K562 (cell line): Measurements from ENCODE around the gene NRG2. TPM values are rescaled to one million over a fixed set of nuclear protein-coding genes. Genes with fewer than 3 reads are reported as not detected.

Source experiments
- ATAC-seq: fragments of 200-7000 bp; cut with Tn5 transposase; 3 replicates; pipeline ENCODE4 v1.9.1; 2020; ENCODE audit warnings: moderate library complexity
- BruUV-seq: library from RNA; stranded (reverse); fragments of 400-500 nt; replicated peaks from 2 replicates; lab custom pipeline; 2021; lab: Mats Ljungman, UMichigan
- CTCF ChIA-PET: fragments of 300-600 bp; formaldehyde crosslinking; extraction: SDS; loops from one replicate; lab custom pipeline; 2021; ENCODE audit warnings: low intra/inter-chr PET ratio; lab: Yijun Ruan, JAX
- POLR2A ChIA-PET: fragments of 300-600, 350-650 bp; sonication (Branson Sonifier 250); formaldehyde crosslinking; extraction: SDS; loops from one replicate; lab custom pipeline; 2021; ENCODE audit warnings: antibody characterized with exemption, inconsistent platforms; lab: Yijun Ruan, JAX
- DNase-seq, 4 experiments: peaks; one replicate each; pipeline versions ENCODE4 v3.0.0 to v3.0.0-alpha.2; 2011 to 2018; ENCODE audit warnings: low spot score in 3 of 4, mixed read lengths in 3 of 4; ENCODE audit errors: extremely low read depth in 1 of 4
- FAIRE-seq: peaks from 2 replicates; lab custom pipeline; 2011; peaks lifted over from hg19 to GRCh38; lab: Jason Lieb, UNC
- H2AFZ ChIP-seq: 2 replicates; pipeline ENCODE4 v1.6.0; 2011; ENCODE audit warnings: low read depth, low read length, control low read depth, inconsistent platforms
- H3K27ac ChIP-seq: fragments of 200-600 bp; 3 replicates; pipeline ENCODE4 v1.8.0; 2011; ENCODE audit warnings: low read depth, mild to moderate bottlenecking, control low read depth, inconsistent platforms, low read length, moderate library complexity, mixed read lengths; ENCODE audit errors: extremely low read depth
- H3K27me3 ChIP-seq, 2 experiments: fragments of 300-600 bp in 1 of 2; 2 replicates in 1 of 2; 3 replicates in 1 of 2; pipeline versions ENCODE4 v1.6.0 to v1.8.0; 2011; ENCODE audit warnings: inconsistent platforms in 2 of 2, low read length in 2 of 2, mild to moderate bottlenecking in 1 of 2, mixed read lengths in 1 of 2, moderate library complexity in 1 of 2; ENCODE audit not compliant: control insufficient read depth in 2 of 2, insufficient read depth in 2 of 2
- H3K36me3 ChIP-seq: fragments of 300-600 bp; 3 replicates; pipeline ENCODE4 v1.8.0; 2011; ENCODE audit warnings: mild to moderate bottlenecking, low read length, inconsistent platforms; ENCODE audit not compliant: control insufficient read depth, insufficient read depth
- H3K4me1 ChIP-seq, 2 experiments: fragments of 200-600 bp in 1 of 2; replicated peaks in 1 of 2; 2 replicates in 1 of 2; 3 replicates in 1 of 2; pipeline versions ENCODE4 v1.5.1 to v1.8.0; 2011; ENCODE audit warnings: inconsistent platforms in 2 of 2, low read length in 2 of 2, mild to moderate bottlenecking in 1 of 2, mixed read lengths in 1 of 2, moderate library complexity in 1 of 2; ENCODE audit not compliant: control insufficient read depth in 2 of 2, insufficient read depth in 2 of 2
- H3K4me2 ChIP-seq: 2 replicates; pipeline ENCODE4 v1.6.1; 2011; ENCODE audit warnings: low read length, control low read depth, inconsistent platforms, mixed read lengths; ENCODE audit not compliant: insufficient read depth
- H3K4me3 ChIP-seq: fragments of 200-600 bp; sonication (generic), shearing (Covaris generic); 2 replicates; pipeline ENCODE4 v1.5.1; 2016; ENCODE audit warnings: control low read depth, inconsistent platforms
- H3K79me2 ChIP-seq: fragments of 200-600 bp; 3 replicates; pipeline ENCODE4 v1.8.0; 2011; ENCODE audit warnings: low read length, inconsistent platforms; ENCODE audit not compliant: control insufficient read depth, insufficient read depth
- H3K9ac ChIP-seq, 2 experiments: 2 replicates each; pipeline versions ENCODE4 v1.6.0 to v1.6.1; 2011; ENCODE audit warnings: low read depth in 2 of 2, low read length in 2 of 2, control low read depth in 1 of 2, inconsistent platforms in 1 of 2, mild to moderate bottlenecking in 1 of 2, mixed read lengths in 1 of 2; ENCODE audit not compliant: insufficient read depth in 1 of 2
- H3K9me1 ChIP-seq: one replicate; pipeline ENCODE4 v1.6.0; 2011; ENCODE audit warnings: inconsistent platforms, mild to moderate bottlenecking, low read length, moderate library complexity; ENCODE audit not compliant: control insufficient read depth, insufficient read depth
- H3K9me3 ChIP-seq: replicated peaks from 2 replicates; pipeline ENCODE4 v1.5.1; 2011; ENCODE audit warnings: low read depth, low read length, inconsistent platforms; ENCODE audit not compliant: control insufficient read depth, insufficient read depth
- H4K20me1 ChIP-seq: replicated peaks from 2 replicates; pipeline ENCODE4 v1.6.1; 2011; ENCODE audit warnings: low read length, inconsistent platforms, mixed read lengths; ENCODE audit not compliant: control insufficient read depth, insufficient read depth
- ETV6 ChIP-seq, 3 experiments: fragments of 150-350 bp in 1 of 3; sonication (generic) in 1 of 3; formaldehyde crosslinking in 1 of 3; IDR thresholded peaks; 2 replicates each; pipeline versions ENCODE4 v1.6.1 to v1.8.0; 2014 to 2022; ENCODE audit warnings: borderline replicate concordance in 2 of 3, low read depth in 2 of 3, antibody characterized with exemption in 1 of 3, low read length in 1 of 3, mild to moderate bottlenecking in 1 of 3, missing genetic modification reagents in 1 of 3
- RFX1 ChIP-seq: fragments of 450-650 bp; IDR thresholded peaks from 2 replicates; pipeline ENCODE4 v1.6.1; 2016; ENCODE audit warnings: mild to moderate bottlenecking, moderate library complexity
- SMC3 ChIP-seq: conservative IDR thresholded peaks from 2 replicates; pipeline ENCODE4 v1.6.1; 2011; ENCODE audit warnings: low read depth, low read length, improper control_type of control experiment; ENCODE audit not compliant: insufficient read depth
- WGBS: fragments of 100-300 bp; shearing (Covaris generic); methylation state at CpG from one replicate; pipeline ENCODE4 v1.1.6; 2016; ENCODE audit warnings: low coverage, mixed read lengths; ENCODE audit not compliant: insufficient coverage; ENCODE audit errors: missing lambda C conversion rate; 5-methylcytosine and 5-hydroxymethylcytosine counted together
- in situ Hi-C: fragments of 300-500 bp; cut with MboI; formaldehyde crosslinking; loops from 4 replicates; pipeline ENCODE4 v1.15.0; 2018; ENCODE audit warnings: inconsistent platforms, mixed read lengths
- intact Hi-C: fragments of 100-400 bp; cut with micrococcal nuclease; formaldehyde crosslinking; loops from 2 replicates; pipeline ENCODE4 v1.14.2; 2022
- polyA plus RNA-seq, 8 experiments: library from polyadenylated mRNA; depleted of rRNA in 4 of 8; stranded (reverse) in 5 of 8; unstranded in 3 of 8; fragments of >200 nt; fragmentation: Nextera tagmentation in 2 of 8; fragmentation: Illumina TruSeq in 1 of 8; extraction: Ambion mirVana in 2 of 8; extraction: Trizol in 1 of 8; gene quantifications; 2 replicates each; pipeline versions ENCODE4 v1.2.1 to v1.2.3, GENCODE V29; 2011 to 2014; ENCODE audit warnings: inconsistent platforms in 1 of 8, missing spikeins in 1 of 8
- total RNA-seq, 7 experiments: library from RNA; depleted of rRNA in 6 of 7; stranded (reverse); fragments of >200 nt in 6 of 7; fragmentation: Illumina TruSeq in 2 of 7; extraction: Trizol in 2 of 7; gene quantifications; 2 replicates each; pipeline versions ENCODE4 v1.2.1 to v1.2.3, GENCODE V29; 2011 to 2021; ENCODE audit warnings: low replicate concordance in 1 of 7
- TF ChIP-seq, protein P1 (sequence below): sonication (generic); IDR thresholded peaks from 2 replicates; pipeline ENCODE4 v1.6.1; 2016

The NRG2 gene
- total and polyA plus RNA-seq, 9 of the 15 experiments (the other 6 are each of a cell fraction or from before 2014, with no cell fraction given) = not detected

GRCh38 chr5:140039561-140039960, 3.5 kb downstream of the NRG2 start:
- no peak for FAIRE-seq

DNA sequence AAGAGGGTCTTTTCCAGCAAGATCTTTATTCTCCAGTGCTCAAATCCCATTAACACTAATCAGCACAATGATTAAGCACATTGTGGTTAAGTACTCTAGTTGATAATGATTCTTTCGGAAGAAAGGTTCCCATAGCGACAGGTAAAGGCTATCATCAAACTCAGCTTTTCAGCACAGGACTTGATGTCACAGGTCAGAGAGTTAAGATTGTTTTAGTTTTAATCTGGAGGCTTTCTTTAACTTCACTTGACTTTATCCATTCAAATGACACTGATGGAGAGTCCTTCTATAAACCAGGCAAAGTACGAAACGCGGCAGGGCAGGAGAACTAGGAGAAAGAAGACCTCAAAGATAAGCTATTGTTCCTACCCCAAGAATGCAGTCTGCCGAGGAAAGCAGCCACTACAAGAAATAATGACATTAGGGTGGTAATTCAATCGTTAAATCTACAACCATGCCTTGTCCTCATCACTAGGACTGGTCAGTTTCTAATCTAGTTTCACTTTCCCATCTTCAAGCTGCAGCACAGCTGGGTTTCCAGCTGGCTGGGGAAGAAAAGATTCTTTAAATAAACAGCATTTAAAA, 4.6 kb downstream of the NRG2 start:
- BruUV-seq = no TSS peak
- Histone ChIP-seq H3K4me2 (no peak overlapping the region), H3K27ac (no peak overlapping the region), H4K20me1 (no peaks in the 10 kb centered on the region), H3K36me3 (no peaks in the 10 kb centered on the region), H3K4me3 (no peak overlapping the region), H3K9ac (no peak overlapping the region), H3K9me1 (no peaks in the 10 kb centered on the region), H3K9me3 (no peaks in the 10 kb centered on the region), H3K79me2 (no peaks in the 10 kb centered on the region), H3K4me1 (peaks cover 0 to 17% of the 10 kb centered on the region in 2 experiments; a peak in 2 of 5 replicates), H3K27me3 (peaks cover 34 to 35% of the 10 kb centered on the region in 2 experiments), H2AFZ (no peak overlapping the region)
- TF ChIP-seq RFX1 (peak; percentile 42), SMC3 (no peak)
- TF ChIP-seq, protein P1, sequence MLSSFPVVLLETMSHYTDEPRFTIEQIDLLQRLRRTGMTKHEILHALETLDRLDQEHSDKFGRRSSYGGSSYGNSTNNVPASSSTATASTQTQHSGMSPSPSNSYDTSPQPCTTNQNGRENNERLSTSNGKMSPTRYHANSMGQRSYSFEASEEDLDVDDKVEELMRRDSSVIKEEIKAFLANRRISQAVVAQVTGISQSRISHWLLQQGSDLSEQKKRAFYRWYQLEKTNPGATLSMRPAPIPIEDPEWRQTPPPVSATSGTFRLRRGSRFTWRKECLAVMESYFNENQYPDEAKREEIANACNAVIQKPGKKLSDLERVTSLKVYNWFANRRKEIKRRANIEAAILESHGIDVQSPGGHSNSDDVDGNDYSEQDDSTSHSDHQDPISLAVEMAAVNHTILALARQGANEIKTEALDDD = peak; percentile 43; the same call in 1 of the 2 replicates
- DNase-seq (no peak), FAIRE-seq (no peak), ATAC-seq (no peak)
- WGBS = 3% methylated on average over 7 of the region's 7 CpGs
- ChIA-PET POLR2A (interaction anchor here (0.7 to 1.3 kb wide), 2 partner anchors 13 to 124 kb away, joined by 3 read pairs; no protein-coding TSS in a partner anchor), CTCF (no interaction called here)
- intact Hi-C loops (no loop called here), in situ Hi-C loops (no loop called here)

More at GRCh38 chr5:140039561-140039960, 3.5 kb downstream of the NRG2 start:
- H3K9ac ChIP-seq = no peak overlapping the region
- in situ Hi-C loops (no loop called here), intact Hi-C loops (no loop called here)
- H3K9me1 ChIP-seq = no peaks in the 10 kb centered on the region
- CTCF ChIA-PET = no interaction called here
- POLR2A ChIA-PET = no interaction called here
- ATAC-seq (no peak), DNase-seq (no peak)
- no peaks in the 10 kb centered on the region for H4K20me1 ChIP-seq
- no peak overlapping the region for H3K4me3 ChIP-seq
- H2AFZ ChIP-seq = no peak overlapping the region
- WGBS = 2% methylated on average over 4 of the region's 4 CpGs
- H3K9me3 ChIP-seq = no peaks in the 10 kb centered on the region
- H3K27ac ChIP-seq = no peak overlapping the region
- no peaks in the 10 kb centered on the region for H3K79me2 ChIP-seq
- H3K27me3 ChIP-seq = peaks cover 41 to 43% of the 10 kb centered on the region in 2 experiments
- no peak for TF ChIP-seq ETV6 (IDR thresholded peaks at IDR 0.05; ENCODE audit: borderline replicate concordance in 1 of 2, low read depth in 2 of 2, low read length in 1 of 2)
- TF ChIP-seq ETV6 (CRISPR knock-in tag; IDR thresholded peaks at IDR 0.05; ENCODE audit: borderline replicate concordance) = no peak
- no peaks in the 10 kb centered on the region for H3K36me3 ChIP-seq
- no TSS peak for BruUV-seq
- H3K4me1 ChIP-seq = peaks cover 0 to 19% of the 10 kb centered on the region in 2 experiments; a peak in 2 of 5 replicates
- H3K4me2 ChIP-seq = no peak overlapping the region
